Renal cortical epithelial cell (primary cell): ENCODE results near the gene GPSM3. TPM values are rescaled to one million over a fixed set of nuclear protein-coding genes. Genes with fewer than 3 reads are reported as not detected.
A peak's percentile ranks its signal among the peaks of the same experiment; 100 is the strongest.

Experiments used
- DNase-seq: peaks from one replicate; pipeline ENCODE4 v3.0.0-alpha.2; 2011; ENCODE audit warnings: low read depth
- total RNA-seq: library from RNA; depleted of rRNA; stranded (reverse); fragments of >200 nt; gene quantifications from 2 replicates; pipeline ENCODE4 v1.2.3, GENCODE V29; 2014

The GPSM3 gene
- total RNA-seq, 1 donor from 2014 or later: 0.40 TPM

DNA sequence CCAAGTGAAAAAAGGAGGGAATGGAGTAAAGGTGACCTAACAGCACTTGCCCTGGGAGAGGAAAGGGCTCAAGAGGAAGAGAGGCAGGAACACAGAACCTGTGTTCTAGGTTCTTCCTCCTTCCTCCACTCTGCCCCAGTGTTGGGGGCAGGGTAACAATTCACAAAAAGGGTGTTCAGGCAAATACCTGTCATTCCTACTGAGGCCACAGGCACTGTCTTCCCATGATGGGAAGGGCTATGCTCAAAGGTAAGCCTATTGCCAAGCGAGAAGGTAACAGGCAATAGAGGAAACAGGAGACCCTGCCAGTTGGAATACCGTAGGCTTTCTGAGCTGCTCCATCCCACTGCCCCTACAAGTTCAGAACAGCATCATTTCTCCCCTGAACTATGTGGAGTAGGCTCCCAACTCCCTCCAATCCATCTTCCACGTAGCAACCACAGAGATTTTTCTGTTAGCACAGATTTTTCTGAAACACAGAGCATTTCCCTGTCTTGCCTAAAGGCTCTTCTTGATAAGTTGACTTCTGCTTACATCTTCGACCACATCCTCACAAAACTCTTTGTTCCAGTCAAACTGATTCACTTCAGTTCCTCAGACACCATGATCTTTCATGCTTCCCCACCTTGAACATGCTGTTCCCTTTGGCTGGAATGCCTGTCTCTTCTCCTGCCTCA is 19.3 kb downstream of the GPSM3 start:
- DNase-seq: no peak

- no peak for DNase-seq
These were observed 21.2 kb downstream of the GPSM3 start for GRCh38 chr6:32171234-32171633.

DNA sequence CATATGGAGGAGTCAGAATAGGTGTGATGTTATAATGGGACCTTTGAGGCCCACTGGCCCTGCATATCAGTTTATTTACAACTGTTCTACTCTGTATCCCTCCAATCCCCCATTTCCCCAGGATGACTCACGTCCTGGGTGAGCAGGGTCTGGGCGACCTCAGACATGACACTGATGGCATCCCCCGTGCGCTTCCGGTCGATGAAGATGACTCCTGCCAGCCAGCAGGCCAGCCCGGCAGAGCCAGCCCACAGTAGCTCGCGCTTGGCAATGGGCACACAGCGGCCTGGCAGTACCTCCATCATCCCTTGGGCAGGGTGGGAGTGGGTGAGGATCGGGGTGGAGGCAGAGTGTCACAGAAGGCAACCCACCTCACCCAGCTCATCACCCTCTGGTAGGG is 22.1 kb downstream of the GPSM3 start:
- no peak for DNase-seq

GRCh38 chr6:32168807-32169591 is 23.4 kb downstream of the GPSM3 start:
- DNase-seq: no peak

DNA sequence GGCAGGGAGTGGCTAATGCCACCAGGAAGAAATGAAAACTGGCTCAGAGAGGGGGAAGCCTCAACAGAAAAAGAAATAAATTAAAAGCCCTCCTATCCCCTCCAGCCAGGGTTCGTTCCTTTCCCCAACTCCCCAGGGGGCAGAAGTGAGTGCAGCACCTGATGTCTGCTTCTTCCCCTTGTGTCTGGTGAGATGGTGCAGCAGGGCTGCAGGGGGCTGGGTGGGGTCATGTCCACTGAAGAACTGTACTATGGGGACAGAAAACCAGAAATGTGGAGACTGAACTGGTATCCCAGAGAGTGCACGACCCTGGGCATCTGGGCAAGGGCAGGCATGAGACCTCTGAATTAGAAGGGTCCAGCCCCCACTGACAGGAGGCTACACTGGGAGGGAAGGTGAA is 24.1 kb downstream of the GPSM3 start:
- no peak for DNase-seq

DNA sequence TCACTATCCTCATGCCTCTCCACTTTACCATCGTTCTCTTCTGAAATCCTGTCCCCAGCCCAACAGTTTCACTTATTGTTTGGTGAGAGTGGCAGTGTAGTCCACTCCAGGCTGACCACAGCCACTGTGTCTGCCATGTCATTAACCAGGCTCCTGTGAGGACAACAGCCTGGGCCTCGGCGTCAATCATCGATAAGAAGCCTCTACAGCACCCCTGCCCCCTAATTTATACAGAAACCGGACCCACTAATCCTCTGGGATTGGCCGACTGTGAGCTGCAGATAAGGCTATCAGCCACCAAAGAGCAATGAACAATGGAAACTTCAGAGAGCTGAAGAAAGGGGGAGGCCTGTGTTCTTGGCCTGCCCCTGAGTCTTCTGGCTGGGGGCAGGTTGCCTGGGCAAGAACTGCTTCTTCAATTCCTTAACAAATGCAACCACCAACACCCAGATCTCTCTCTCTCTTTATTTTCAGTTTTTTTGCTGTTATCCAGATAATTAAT is 24.6 kb downstream of the GPSM3 start:
- DNase-seq: no peak

DNA sequence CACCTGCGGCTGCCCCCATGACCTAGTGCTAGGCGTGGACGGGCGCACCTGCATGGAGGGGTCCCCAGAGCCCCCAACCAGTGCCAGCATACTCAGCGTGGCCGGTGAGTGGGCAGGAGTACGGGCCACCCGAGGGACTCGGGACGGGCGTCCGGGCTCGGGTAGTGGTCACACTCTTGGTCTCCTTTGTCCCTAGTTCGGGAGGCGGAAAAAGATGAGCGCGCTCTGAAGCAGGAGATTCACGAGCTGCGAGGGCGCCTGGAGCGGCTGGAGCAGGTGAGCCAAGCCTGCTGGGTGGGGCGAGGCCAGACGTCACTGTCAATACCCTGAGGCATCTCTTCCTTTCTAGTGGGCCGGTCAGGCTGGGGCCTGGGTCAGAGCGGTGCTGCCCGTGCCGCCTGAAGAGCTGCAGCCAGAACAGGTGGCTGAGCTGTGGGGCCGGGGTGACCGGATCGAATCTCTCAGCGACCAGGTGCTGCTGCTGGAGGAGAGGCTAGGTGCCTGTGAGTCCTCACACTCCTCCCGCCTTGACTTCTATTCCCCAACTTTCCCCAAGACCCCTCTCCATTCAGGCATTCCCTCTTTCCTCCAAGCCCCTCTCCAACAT is 25.2 kb downstream of the GPSM3 start:
- DNase-seq: no peak

GRCh38 chr6:32166411-32167061 is 25.9 kb downstream of the GPSM3 start:
- no peak for DNase-seq

DNA sequence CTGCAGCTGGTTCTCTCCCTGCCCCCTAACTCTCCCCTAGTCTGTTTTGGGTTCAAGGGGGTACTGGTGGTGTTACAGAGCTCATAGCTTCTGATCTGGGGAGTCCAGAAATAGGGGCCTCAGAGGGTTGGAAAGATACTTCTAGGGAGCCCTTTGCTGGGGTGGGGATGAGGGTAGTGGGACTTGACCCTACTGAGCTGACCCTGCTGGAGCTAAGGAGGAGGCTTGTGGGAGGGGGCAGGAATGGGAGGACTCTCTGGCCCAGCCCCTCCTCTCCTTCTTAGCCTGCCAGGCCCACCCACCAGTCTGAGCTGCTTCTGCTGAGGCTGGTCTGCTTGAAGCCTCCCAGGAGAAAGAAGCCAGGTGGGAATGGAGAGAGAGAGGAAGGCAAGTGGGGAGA is 28.1 kb downstream of the GPSM3 start, which contains the start of gene EGFL8:
Gene EGFL8 (plus strand): TSS at position 301 of the 400 bp plus-strand sequence. CDS start 1,571 bp downstream, outside the sequence.
- DNase-seq: no peak

GRCh38 chr6:32163559-32164258 is 28.7 kb downstream of the GPSM3 start:
- DNase-seq: no peak

GRCh38 chr6:32158052-32158451 is 34.4 kb downstream of the GPSM3 start:
- no peak for DNase-seq

DNA sequence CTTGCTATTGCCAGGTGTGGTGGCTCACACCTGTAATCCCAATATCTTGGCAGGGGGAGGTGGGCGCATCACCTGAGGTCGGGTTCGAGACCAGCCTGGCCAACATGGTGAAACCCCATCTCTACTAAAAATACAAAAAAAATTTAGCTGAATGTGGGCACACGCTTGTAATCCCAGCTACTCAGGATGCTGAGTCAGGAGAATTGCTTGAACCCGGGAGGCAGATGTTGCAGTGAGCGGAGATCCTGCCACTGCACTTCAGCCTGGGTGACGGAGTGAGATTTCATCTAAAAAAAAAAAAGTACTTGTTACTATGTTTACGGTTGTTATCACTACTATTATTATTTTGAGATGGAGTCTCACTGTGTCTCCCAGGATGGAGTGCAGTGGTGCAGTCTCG is 35.6 kb downstream of the GPSM3 start:
- DNase-seq: no peak

GRCh38 chr6:32154514-32155161 is 37.8 kb downstream of the GPSM3 start:
- peak; percentile 68 for DNase-seq

DNA sequence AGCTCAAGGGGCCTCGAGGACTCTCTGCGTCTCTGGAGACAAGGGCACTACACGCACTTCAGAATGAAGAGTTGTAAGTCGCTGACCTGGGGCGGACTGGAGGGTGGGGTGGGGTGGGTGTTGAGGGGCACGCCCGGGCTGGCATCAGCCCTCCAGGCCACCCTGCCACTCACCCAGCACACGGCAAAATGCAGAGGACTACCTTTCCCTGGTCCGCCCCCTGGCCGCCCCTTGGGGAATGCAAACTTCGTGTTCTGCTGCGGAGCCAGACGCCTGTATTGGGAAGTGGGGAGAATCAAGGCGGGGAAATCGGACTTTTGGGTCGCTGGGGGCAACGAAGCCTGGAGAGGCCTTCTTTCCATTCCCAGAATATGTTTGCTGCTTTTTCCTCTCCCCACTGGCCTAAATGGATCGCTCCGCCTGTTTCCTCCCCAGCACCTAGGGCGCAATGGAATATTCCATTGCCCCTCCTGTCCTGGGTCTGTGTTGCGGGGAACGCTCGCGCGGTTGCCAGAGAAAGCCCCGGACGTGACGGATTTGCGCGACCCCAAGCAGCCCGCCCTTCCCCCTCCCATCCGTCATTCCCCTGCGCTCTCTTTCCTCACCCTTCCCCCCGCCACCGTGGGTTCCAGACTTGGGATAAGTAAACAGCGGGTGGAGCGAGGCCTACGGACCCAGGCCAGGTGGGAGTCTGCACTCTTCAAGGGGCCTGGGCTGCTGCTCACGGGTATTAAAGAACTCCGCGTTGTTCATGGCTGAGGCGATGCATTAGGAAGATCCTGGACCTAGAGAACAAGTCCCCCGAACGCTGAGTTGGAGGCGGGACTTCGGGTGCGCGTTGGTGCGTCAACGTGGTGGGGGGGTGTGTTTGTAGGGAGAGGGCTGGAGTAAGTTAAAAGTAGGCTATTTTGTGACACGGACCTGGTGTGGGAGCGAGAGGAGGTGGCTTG is 38.6 kb downstream of the GPSM3 start, which contains the start of gene PPT2:
Gene PPT2 (plus strand): TSS at position 578 of the 950 bp plus-strand sequence. CDS start 454 bp downstream, outside the sequence.
- peak; percentile 83 for DNase-seq

DNA sequence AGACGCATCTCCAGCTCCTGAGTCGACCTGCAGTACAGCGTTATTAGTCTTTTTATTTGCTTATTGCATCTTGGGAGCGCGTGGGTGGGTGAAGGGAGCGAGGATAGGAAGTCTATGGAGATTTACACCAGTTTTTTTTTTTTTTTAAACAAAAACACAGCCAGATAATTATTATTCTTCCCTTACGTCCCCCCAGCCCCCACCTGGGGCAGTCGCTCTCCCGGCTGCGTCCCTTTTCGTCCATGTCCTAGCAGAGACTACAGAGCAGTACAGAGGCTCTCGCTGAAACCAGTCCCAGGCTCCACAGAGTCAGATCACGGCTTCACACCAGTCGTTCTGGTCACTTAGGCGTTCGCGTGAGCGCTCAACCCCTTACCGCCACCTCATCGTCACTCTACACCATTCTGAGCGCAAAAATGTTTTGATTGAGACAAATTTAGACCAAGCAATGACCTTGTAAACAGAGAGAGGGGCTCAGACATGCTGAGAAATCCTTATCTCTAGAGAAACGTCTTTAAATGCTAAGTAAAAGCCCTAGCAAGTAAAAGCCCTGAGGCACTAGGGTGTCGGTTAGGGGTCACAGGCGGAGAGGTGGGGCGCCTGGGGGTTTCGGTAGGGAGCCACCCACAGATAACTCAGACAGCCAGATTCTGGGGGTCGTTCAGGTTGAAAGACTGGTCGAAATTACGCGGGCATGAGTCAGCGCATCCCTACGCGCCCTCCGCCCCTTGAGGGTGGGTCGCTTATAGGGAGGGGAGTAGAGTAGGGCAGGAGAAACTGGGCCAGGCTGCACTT is 39.5 kb downstream of the GPSM3 start:
- DNase-seq: peak; percentile 24

- no peak for DNase-seq
These were observed 40.3 kb downstream of the GPSM3 start, which contains the start of gene PRRT1 for GRCh38 chr6:32151863-32152768. PRRT1 (minus strand) TSS chr6:32151939; CDS start chr6:32151827, 112 bp downstream.

DNA sequence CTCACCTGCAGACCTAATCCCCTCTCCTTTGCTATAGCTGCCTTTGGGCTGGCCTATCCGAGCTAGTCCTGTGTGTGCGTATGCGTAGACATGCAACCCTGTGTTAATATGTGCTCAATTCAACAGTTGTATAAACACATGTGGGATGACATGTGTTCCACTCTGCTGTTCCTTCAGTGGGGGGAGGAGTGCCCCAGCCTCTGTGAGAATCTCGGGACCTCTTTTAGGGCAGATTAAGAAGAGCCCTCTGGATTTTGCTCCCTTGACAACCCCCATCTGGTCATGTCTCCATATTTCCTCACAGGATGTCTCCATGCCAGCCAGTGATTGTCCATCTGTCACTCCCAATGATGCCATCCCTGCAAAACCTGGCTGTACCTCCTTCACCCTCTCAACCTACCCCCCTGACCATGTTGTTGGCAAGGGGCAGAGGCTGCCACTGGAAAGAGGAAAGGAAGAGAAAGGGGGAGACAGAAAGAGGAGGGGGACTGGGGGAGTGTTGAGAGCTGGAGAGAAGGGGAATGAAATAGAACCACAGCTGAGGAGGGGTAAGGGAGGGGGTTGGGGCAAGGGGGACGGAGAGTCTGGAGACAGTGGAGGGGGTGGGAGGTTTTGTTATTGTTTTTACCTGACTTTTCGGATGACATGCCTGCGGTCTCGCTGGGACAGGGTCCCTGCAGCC is 41.1 kb downstream of the GPSM3 start:
- DNase-seq: no peak
